ENCODE measurements around the gene GLRA3.

GLRA3 gene

GRCh38 chr4:174595141-174595929, 233.7 kb downstream of the GLRA3 start:
- DNase-seq (ENCODE audit: low read depth) = no peak

GRCh38 chr4:174593701-174594100, 235.3 kb downstream of the GLRA3 start:
- DNase-seq (ENCODE audit: low read depth) = no peak

GRCh38 chr4:174592985-174593335, 236.1 kb downstream of the GLRA3 start:
- DNase-seq (ENCODE audit: low read depth) = no peak

GRCh38 chr4:174592256-174592984, 236.6 kb downstream of the GLRA3 start:
- DNase-seq (ENCODE audit: low read depth) = no peak

- no peak for DNase-seq (ENCODE audit: low read depth)
Observed at GRCh38 chr4:174591243-174592021, 237.6 kb downstream of the GLRA3 start.

- DNase-seq (ENCODE audit: low read depth) = no peak
Observed at GRCh38 chr4:174590336-174590735, 238.7 kb downstream of the GLRA3 start.

Data from stimulated activated CD8-positive, alpha-beta memory T cell treated with anti-CD3 and anti-CD28 coated beads, Interleukin-12 subunit alpha, Interleukin-12 subunit beta, amount 100 ng/mL, for 4 hours (primary cell).